ENCODE measurements around the gene FAM120B.

GRCh38 chr6:170363255-170363654, 56.7 kb downstream of the FAM120B start:
- TF ChIP-seq ZNF274 (IDR thresholded peaks at IDR 0.05; ENCODE audit: low read depth, low read length) = no peak
- TF ChIP-seq YY1 (IDR thresholded peaks at IDR 0.05; ENCODE audit: insufficient read depth, insufficient read length) = no peak
- no peak for TF ChIP-seq SUZ12 (IDR thresholded peaks at IDR 0.05; ENCODE audit: extremely low read depth, insufficient read depth, insufficient read length)
